ENCODE measurements around the gene GIPC1. TPM values are rescaled to one million over a fixed set of nuclear protein-coding genes. Genes with fewer than 3 reads are reported as not detected.

Gene GIPC1
- total and polyA plus RNA-seq, 7 donors: 65.1 to 378 (median 97.7) TPM

- Histone ChIP-seq H3K27me3 (no peaks in the 10 kb centered on the region), H3K36me3 (peaks cover 0 to 14% (median 0%) of the 10 kb centered on the region in 4 donors), H3K9me3 (no peaks in the 10 kb centered on the region), H3K4me1 (peaks cover 0 to 31% (median 24%) of the 10 kb centered on the region in 4 donors), H3K27ac (peak overlapping the region; percentile 74 to 83 (median 80)), H3K4me3 (peak overlapping the region; percentile 73 to 90 (median 80))
- TF ChIP-seq CTCF (IDR thresholded peaks at IDR 0.05) (no peak), POLR2A (IDR thresholded peaks at IDR 0.05) (no peak), EP300 (IDR thresholded peaks at IDR 0.05) (no peak), POLR2AphosphoS5 (IDR thresholded peaks at IDR 0.05) (no peak)
- peak; percentile 68 for DNase-seq
- intact Hi-C loops (cut with DNase I): no loop called here
- WGBS, 2 donors: 1% methylated on average over 28 of the region's 28 CpGs
These were observed 277 bp downstream of the GIPC1 start for GRCh38 chr19:14495672-14496028.

DNA sequence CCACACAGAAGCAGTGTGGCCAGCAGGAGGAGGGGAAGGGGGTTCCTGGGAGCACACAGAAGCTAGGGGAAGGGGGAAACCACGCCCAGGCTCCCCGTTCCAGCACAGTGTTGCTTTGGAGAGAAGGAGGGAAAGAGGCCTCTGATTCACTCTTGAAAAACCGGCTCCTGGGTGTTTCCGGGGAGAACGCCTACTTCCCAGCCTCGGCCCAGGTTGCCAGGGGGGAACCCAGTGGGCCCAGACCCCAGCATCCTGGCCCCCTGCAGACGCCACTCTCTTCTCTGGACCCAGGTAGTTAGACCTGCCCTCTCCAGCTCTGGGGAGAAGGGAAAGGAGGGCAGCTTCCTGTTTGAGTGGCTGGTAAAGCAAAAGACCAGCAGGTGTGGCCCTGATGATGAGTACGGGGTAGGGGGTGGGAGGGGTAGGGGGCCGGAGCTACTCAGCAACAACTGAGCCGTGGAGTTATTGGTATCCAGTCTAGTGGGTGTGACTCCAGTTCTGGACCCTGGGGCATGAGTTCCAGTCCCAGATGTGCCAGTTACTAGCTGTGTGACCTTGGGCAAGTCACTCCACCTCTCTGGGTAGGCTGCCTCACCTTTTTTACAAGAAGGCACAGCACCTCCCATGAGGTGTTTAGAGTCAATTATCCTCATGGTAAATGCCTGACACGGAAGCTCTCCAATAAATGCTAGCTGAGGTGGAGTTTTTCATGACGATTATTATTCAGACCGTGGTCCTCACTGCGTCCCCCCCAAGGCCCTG, 836 bp downstream of the GIPC1 start:
- H3K27me3 ChIP-seq: no peaks in the 10 kb centered on the region
- WGBS, 2 donors: 5 to 27% methylated on average over 14 of the region's 14 CpGs
- peaks cover 0 to 31% (median 24%) of the 10 kb centered on the region in 4 donors for H3K4me1 ChIP-seq
- peaks cover 0 to 19% (median 0%) of the 10 kb centered on the region in 4 donors for H3K36me3 ChIP-seq
- TF ChIP-seq POLR2AphosphoS5 (IDR thresholded peaks at IDR 0.05) (no peak), POLR2A (IDR thresholded peaks at IDR 0.05) (no peak), CTCF (IDR thresholded peaks at IDR 0.05) (no peak), EP300 (IDR thresholded peaks at IDR 0.05) (no peak)
- peak overlapping the region; percentile 74 to 83 (median 80) for H3K27ac ChIP-seq
- intact Hi-C loops (cut with DNase I): no loop called here
- H3K4me3 ChIP-seq: peak overlapping the region; percentile 73 to 90 (median 80)
- H3K9me3 ChIP-seq: no peaks in the 10 kb centered on the region
- peak; percentile 64 for DNase-seq

- Histone ChIP-seq H3K4me3 (no peak overlapping the region), H3K27me3 (no peaks in the 10 kb centered on the region), H3K27ac (peak overlapping the region; percentile 74 to 83 (median 80)), H3K36me3 (peaks cover 0 to 26% (median 0%) of the 10 kb centered on the region in 4 donors), H3K9me3 (no peaks in the 10 kb centered on the region), H3K4me1 (peaks cover 0 to 31% (median 24%) of the 10 kb centered on the region in 4 donors)
- TF ChIP-seq POLR2AphosphoS5 (IDR thresholded peaks at IDR 0.05) (no peak), EP300 (IDR thresholded peaks at IDR 0.05) (no peak), POLR2A (IDR thresholded peaks at IDR 0.05) (no peak), CTCF (IDR thresholded peaks at IDR 0.05) (no peak)
- 83 to 86% methylated on average over 4 of the region's 4 CpGs for WGBS, 2 donors
- DNase-seq: no peak
- intact Hi-C loops (cut with DNase I): no loop called here
These were observed 1.5 kb downstream of the GIPC1 start for GRCh38 chr19:14494411-14494810.

DNA sequence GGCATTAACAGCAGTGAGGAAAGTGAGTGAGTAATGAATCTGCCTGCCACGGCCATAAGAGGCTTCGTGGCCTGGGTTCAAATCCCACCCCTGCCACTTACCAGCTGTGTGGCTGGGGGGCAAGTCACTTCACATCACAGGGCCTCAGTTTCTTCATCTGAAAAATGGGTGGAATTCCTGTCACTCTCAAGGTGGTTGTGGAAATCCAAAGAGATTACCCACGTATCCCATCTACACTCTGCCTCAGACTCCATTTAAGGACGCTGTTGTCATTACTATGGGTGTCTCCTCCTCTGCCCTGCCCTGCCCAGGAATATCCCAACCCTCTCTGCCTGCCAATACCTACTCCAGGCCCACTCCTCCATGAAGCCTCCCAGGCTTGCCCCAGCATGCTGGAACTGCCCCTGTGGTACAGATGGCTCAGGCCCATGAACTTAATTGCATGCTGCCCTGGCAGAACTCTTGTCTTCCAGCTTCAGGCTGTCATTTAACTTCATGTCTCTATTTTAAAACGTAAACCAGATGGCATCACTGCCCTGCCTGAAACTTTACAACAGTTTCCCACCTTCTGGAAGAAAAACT, 3.1 kb downstream of the GIPC1 start:
- TF ChIP-seq POLR2A (IDR thresholded peaks at IDR 0.05) (no peak), POLR2AphosphoS5 (IDR thresholded peaks at IDR 0.05) (no peak), EP300 (IDR thresholded peaks at IDR 0.05) (no peak), CTCF (IDR thresholded peaks at IDR 0.05) (no peak)
- WGBS, 2 donors: 78 to 88% methylated on average over 5 of the region's 5 CpGs
- Histone ChIP-seq H3K4me1 (peaks cover 0 to 31% (median 24%) of the 10 kb centered on the region in 4 donors), H3K27ac (no peak overlapping the region), H3K36me3 (peaks cover 0 to 42% (median 3%) of the 10 kb centered on the region in 4 donors), H3K9me3 (no peaks in the 10 kb centered on the region), H3K4me3 (no peak overlapping the region), H3K27me3 (no peaks in the 10 kb centered on the region)
- intact Hi-C loops (cut with DNase I): no loop called here
- DNase-seq: no peak
